Embryonic facial prominence (tissue), 1 donor: Measurements from ENCODE around the gene PHACTR3.

Experiments
- DNase-seq: peaks from one replicate; pipeline ENCODE4 v3.0.0-alpha.2; 2016; ENCODE audit errors: extremely low spot score

PHACTR3 gene

GRCh38 chr20:59670786-59671492, 66.6 kb downstream of the PHACTR3 start:
- no peak for DNase-seq

DNA sequence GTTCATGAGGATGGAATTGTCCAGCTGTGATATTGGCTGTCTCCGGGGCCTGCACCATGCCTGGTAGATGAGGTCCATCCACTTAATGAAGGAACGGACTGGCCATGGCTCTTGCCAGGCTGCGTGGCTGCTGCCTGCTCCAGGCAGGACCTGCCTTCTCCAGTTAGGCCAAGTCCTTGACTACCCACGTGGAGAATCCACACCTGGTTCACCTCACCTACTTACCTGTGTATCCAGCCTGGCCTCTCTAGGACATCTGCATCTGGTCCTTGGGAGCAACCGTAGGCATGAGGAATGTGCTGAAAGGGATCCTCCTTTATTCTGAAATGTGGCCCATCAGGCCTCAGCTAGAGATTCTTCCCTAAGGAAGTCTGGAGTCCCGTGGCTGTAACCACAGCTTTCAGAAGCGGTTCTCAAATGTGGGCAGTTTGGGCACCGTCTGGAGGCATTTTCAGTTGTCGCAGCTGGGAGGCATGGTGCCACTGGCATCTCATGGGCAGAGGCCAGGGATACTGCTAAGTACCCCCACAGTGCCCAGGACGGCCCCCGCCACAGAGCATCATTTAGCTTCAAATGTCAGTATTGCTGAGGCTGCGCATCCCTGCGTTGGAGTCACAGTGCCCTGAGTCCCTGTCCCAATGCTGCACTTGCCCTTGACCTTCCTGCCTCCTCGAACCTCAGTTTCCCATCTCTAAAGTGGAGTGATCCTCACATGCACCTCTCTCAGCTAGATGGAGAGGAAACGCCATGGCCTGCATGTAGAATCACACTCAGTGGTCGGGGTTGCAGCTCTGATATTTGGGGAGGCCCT, 67.5 kb downstream of the PHACTR3 start:
- no peak for DNase-seq

DNA sequence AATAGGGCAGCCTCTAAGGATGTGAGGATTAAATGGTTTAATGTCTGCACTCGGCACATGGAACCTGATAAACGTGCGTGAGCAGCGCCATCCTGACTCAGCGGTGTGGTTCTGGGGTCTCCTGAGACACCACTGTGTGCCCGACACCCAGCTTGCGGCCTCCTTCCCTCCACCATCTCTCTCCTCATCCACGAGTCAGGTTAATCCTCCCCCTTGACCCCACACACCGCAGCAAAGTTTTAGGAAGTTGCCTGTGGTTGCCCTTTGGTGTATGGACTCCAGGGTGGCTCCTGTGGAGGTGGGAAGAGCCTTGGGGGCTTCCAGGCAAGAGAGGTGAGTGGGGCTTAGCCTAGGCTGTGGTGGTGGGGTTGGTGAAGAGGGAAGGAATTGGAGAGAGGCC, 68.2 kb downstream of the PHACTR3 start:
- no peak for DNase-seq

DNA sequence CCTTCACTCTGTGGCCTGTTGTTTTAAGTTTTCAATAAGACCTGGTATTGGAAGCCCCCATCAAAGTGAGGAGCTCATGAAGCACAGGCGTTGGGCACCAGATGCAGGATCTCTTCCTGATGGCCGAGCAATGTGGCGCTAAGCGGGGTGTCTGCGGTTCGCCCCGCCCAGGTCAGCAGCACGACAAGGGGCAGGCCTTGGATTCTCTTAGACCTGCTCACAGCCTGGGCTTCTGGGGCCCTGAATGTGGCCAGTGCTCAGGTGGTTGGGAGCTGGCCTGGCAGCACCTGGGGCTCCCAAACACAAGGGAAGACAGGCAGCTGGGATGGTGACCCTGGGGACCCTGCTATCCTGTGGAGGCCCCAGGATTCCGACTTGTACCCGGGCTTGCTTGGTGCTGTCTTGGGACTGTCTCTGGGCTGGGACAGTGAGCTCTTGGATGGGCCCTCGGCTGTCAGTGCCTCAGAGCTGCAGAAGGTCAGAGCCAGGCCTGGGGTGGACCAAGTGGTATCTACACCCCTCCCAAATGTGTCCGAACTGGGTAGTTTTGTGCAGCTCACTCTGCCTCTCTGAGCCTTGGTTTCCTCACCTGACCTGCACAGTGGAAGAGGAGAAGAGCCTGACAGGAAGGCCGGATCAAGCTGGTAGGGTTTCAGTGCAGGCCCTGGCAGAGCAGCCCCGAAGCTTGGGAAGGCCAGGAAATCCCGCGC, 69.1 kb downstream of the PHACTR3 start:
- no peak for DNase-seq

DNA sequence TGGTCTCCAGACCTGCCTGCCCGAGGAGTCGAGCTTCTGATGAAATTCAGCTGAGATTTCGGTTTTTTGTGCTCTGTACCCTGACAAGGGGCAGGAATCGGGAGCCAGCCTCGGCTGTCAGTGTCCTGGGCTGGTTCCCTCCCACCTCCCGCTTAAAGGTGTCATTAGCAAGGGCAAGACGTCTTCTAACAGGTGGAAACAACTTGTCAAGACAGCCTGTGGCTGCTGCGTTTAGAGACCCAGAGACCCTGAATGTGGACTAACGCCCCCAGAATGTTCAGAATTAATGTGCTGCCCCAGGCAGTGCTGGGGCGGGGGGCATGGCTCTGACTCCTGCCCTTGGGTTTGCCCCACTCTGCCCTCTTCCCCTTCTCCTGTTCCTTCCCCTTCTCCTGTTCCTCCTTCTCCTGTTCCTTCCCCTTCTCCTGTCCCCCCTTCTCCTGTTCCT, 69.7 kb downstream of the PHACTR3 start:
- DNase-seq = no peak

DNA sequence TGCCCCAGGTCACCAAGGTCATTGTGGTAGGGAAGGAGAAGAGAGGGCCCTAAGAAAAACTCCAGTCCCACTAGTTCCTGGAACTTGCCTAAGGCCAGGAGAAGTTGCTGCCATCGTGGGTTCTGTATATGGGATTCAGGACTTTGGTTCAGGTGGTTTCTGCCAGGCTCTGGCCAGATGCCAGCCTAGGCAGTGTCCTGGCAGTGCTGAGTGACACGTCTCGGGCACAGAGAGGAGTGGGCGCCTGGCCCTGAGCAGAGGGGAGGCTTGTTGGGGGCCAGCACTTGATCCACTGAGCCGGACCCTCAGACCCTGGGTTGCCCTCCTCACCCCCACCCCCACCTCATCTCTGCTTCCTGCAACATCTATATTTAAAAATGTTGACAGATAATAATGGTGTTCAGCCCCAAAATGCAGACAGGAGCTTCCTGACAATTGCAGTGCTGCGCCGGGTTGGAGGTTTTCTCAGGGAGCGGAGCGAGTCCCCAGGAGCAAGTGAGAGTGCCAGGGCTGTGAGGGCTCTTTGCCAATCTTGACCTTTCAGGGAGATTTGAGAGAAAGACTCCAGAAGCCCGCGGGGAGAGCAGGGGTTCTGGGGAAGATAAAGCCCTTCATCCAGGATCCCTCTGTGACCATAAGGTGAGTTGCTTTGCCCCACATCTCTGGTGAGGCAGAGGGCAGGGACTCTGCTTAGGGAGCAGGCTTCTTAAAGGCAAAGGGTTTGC, 71.9 kb downstream of the PHACTR3 start:
- DNase-seq = no peak

GRCh38 chr20:59676851-59677182, 72.5 kb downstream of the PHACTR3 start:
- no peak for DNase-seq

DNA sequence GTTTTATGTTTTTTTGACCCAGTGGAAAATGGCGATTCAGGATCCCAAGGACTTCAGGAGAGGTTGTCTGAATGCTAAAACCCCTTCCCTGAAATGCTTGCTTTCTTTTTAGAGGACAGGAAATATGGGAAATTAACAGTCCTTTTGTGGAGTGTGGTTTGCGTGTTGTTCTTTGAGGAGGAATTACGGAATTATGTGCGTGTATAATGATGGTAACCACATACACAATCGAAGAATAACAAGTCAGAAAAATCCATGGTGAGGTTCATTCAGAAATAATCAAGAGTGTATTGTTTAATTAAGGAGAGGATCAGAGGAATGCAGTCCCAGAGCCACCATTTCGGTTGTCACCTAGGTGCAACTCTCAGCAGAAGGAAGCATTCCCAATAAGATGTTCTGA, 73.2 kb downstream of the PHACTR3 start:
- no peak for DNase-seq

GRCh38 chr20:59678288-59678687, 73.9 kb downstream of the PHACTR3 start:
- DNase-seq = no peak

GRCh38 chr20:59678951-59679350, 74.6 kb downstream of the PHACTR3 start:
- no peak for DNase-seq

DNA sequence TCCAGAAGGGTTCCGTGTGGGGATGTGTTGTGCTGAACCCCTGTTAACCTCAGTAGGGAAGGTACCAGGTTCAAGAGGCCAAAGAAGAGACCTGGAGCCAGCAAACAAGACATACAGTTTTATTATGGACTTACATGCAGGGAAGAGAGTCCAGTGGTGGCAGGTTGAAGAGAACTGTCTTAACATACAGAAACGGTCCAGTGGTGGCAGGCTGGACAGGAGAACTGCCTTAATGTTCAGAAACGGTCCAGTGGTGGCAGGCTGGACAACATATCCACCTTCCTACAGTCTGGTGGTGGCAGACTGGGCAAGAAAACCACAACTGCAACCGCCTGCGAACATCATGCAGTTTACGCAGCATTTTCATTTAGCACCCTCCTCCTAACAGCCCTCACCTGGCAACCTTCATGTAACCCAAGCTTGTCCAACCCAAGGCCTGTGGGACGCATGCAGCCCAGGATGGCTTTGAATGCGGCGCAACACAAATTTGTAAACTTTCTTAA, 75.9 kb downstream of the PHACTR3 start:
- no peak for DNase-seq

DNA sequence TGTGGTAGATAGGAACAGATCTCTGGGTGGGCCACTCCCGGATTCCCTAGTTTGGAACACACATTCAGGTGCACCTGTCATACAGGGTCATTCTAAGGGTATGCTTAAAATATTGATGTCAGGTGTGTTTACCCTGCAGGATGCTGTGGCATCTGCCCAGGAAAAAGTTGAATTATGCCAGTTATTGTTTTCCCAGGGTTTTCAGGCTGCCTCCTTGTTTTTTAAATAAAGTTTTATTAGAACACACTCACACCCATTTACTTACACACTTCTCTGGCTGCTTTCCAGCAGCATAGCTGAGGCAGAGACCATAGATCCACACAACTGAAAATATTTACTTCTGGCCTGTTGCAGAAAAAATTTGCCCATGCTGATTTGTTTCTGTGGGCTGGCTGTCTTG, 76.5 kb downstream of the PHACTR3 start:
- DNase-seq = no peak

DNA sequence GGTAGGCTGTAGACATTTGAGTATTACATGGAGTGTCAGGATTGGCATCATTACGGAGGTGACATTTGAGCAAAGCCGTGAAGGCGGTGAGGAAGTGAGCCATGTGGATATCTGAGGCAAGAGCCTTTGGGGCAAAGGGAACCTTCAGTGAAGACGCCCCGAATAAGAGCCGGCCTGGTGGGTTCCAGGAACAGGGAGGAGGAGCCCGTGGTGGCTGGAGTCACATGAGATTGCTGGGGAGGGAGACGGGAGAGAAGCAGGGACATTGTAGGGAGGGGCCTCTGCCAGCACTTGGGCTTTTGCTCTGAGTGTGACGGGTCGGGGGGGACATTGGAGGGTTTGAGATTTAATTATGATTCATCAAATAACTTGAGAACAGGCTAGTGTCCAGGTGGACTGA, 78.3 kb downstream of the PHACTR3 start:
- DNase-seq = no peak

DNA sequence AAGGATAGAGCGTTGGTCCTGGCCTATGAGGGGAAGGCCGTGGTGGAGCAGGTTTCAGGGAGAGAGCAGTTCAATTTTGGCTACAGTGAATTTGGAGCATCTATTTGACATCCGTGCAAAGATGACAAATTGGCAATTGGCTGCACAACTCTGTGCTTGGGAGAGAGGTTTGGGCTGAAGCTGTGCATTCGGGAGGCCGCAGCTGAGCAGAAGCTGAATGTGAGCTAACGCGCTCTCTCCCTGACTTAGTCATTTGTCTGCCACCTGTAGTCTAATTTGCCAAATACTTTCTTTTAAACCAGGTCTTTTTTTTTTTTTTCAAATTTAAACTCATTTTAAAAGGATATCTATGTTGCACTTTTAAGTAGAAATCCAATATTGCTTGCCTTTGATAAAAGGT, 78.8 kb downstream of the PHACTR3 start:
- no peak for DNase-seq

DNA sequence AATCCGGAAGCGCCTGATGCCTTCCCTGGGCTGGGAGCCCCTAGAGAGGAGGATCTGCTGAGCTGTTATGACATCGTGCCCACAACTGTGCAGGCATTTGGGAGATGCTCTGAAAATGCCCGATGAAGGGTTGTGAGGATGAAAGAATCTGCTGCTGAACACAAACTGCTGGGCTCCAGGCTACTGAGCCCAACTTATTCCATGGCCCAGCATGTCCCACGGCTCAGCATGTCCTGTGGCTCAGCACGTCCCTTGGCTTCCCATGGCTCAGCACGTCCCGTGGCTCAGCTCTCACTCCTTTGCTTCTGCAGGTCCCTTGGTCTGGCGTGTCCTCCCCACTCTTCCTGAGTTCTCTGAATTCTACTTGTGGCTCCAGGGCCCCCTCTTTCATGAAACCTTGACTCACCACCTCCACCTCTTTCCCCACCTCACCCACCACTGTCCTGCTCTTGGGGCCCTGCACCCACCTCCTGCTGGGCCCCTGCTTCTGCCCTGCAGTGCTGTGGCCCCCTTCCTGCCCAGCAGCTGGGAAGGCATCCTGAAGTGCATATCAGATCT, 80.4 kb downstream of the PHACTR3 start:
- DNase-seq = no peak

- DNase-seq = no peak
These were observed 82.3 kb downstream of the PHACTR3 start for GRCh38 chr20:59686404-59687346.

GRCh38 chr20:59688356-59688755, 84.0 kb downstream of the PHACTR3 start:
- no peak for DNase-seq

DNA sequence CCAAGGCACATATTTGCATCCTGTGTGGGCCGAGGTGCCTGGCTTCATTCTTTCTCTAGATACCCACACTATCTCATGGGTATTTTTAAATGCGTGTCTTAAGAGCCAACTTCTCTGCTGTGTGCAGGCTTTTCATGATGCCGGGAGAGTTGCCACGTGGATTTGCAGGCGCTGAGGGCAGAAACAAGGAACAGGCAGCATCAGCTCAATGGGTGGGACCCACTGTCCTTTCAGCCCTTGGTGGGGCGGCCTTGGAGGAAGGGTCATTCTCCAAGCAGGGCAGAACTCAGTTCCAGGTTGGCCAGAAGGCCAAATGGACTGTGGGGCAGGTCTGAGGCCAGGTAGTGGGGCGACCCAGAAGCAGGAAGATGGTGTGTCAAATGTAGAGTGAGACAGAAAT, 84.7 kb downstream of the PHACTR3 start:
- DNase-seq = no peak

GRCh38 chr20:59690101-59690500, 85.8 kb downstream of the PHACTR3 start:
- DNase-seq = no peak

DNA sequence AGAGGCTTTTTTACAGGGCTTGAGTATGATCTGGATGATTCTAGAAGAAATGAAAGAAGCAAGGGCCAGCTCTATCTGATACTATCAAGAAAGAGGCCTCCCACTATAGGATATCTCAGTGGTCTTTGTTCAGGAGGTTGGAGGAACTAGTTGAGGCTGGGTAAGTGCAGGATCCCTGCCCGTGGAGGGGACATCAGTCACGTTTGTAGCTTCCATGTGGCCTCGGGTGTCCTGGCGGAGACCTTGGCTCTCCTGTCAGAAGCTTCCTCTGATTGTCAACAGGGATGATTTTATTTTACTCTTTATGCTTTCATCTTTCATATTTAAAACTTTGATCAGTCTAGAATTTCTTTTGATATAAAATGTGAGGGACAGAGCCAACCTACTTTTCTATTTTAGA, 86.6 kb downstream of the PHACTR3 start:
- DNase-seq = no peak
